CD4-positive, alpha-beta T cell (primary cell): ENCODE results near the gene CACNA2D3. TPM values are rescaled to one million over a fixed set of nuclear protein-coding genes. Genes with fewer than 3 reads are reported as not detected.

Experiments
- ATAC-seq: fragments of 200-7000 bp; cut with Tn5 transposase; one replicate; pipeline ENCODE4 v1.10.0; 2022; ENCODE audit warnings: mild to moderate bottlenecking; ENCODE audit not compliant: poor library complexity
- CTCF ChIA-PET: fragments of 350-600 bp; sonication (Branson Sonifier 250); formaldehyde crosslinking; loops from one replicate; lab custom pipeline; 2021; ENCODE audit warnings: antibody characterized with exemption, inconsistent platforms; lab: Charles Lee
- POLR2A ChIA-PET: fragments of 350-600 bp; sonication (Branson Sonifier 250); formaldehyde crosslinking; loops from one replicate; lab custom pipeline; 2021; ENCODE audit warnings: antibody characterized with exemption, inconsistent platforms; lab: Charles Lee
- DNase-seq, 14 experiments: peaks; one replicate each; pipeline ENCODE4 v3.0.0-alpha.2; 2013 to 2020; ENCODE audit warnings: mixed read lengths in 2 of 14
- H3K27ac ChIP-seq, 2 donors: one replicate each; pipeline versions ENCODE4 v1.5.1 to v1.7.0; 2013; ENCODE audit warnings: low read length in 2 of 2, low read depth in 1 of 2, mild to moderate bottlenecking in 1 of 2
- H3K27me3 ChIP-seq, 2 experiments: 1 replicate in 1 of 2; 2 replicates in 1 of 2; pipeline versions ENCODE4 v1.6.1 to v1.7.0; 2013; ENCODE audit warnings: low read length in 2 of 2, control low read depth in 1 of 2, mild to moderate bottlenecking in 1 of 2, moderate library complexity in 1 of 2; ENCODE audit not compliant: insufficient read depth in 2 of 2, control insufficient read depth in 1 of 2
- H3K36me3 ChIP-seq: one replicate; pipeline ENCODE4 v1.6.1; 2013; ENCODE audit warnings: low read length, control low read depth; ENCODE audit not compliant: insufficient read depth
- H3K4me1 ChIP-seq: one replicate; pipeline ENCODE4 v1.6.1; 2013; ENCODE audit warnings: low read length, control low read depth; ENCODE audit not compliant: insufficient read depth
- H3K4me3 ChIP-seq: one replicate; pipeline ENCODE4 v1.5.1; 2013; ENCODE audit warnings: mild to moderate bottlenecking, low read length, moderate library complexity
- H3K9me3 ChIP-seq, 2 experiments: 1 replicate in 1 of 2; 2 replicates in 1 of 2; pipeline versions ENCODE4 v1.6.1 to v1.7.0; 2013; ENCODE audit warnings: low read length in 2 of 2, mild to moderate bottlenecking in 2 of 2, control low read depth in 1 of 2, moderate library complexity in 1 of 2; ENCODE audit not compliant: control insufficient read depth in 1 of 2, insufficient read depth in 1 of 2
- H3K27ac Mint-ChIP-seq: one replicate; pipeline ENCODE4 v1.8.0; 2020; ENCODE audit warnings: mixed read lengths
- H3K27me3 Mint-ChIP-seq: one replicate; pipeline ENCODE4 v1.8.0; 2021; ENCODE audit warnings: mixed read lengths
- H3K36me3 Mint-ChIP-seq: one replicate; pipeline ENCODE4 v1.8.0; 2021; ENCODE audit warnings: low read depth, mixed read lengths
- H3K4me1 Mint-ChIP-seq: one replicate; pipeline ENCODE4 v1.8.0; 2021; ENCODE audit warnings: low read depth, mixed read lengths
- H3K4me3 Mint-ChIP-seq: one replicate; pipeline ENCODE4 v1.8.0; 2020; ENCODE audit warnings: mild to moderate bottlenecking, mixed read lengths
- H3K9me3 Mint-ChIP-seq: one replicate; pipeline ENCODE4 v1.8.0; 2020; ENCODE audit warnings: mixed read lengths
- CTCF ChIP-seq: fragments of 200-600 bp; IDR thresholded peaks from one replicate; pipeline ENCODE4 v1.8.0; 2022; ENCODE audit warnings: antibody characterized with exemption, mild to moderate bottlenecking
- intact Hi-C, 2 experiments: fragments of 100-400 bp; cut with DNase I in 1 of 2; cut with micrococcal nuclease in 1 of 2; formaldehyde crosslinking; loops; one replicate each; pipeline versions ENCODE4 v1.15.1 to v1.9.0; 2023 to 2025; cut with DNase I, micrococcal nuclease
- total RNA-seq, 174 experiments: library from RNA in 2 of 174; stranded (reverse) in 2 of 174; gene quantifications; one replicate each; pipeline ENCODE4 v1.2.3 and lab custom pipeline; 2021 to 2026

CACNA2D3 gene
- total RNA-seq, 2 experiments from 2014 or later, result 0.08 TPM; not detected in 1

GRCh38 chr3:55069950-55070349, 947.6 kb downstream of the CACNA2D3 start:
- CTCF ChIA-PET, result no interaction called here
- Histone ChIP-seq H3K9me3 (peaks cover 0 to 3% of the 10 kb centered on the region in 2 experiments), H3K27me3 (no peaks in the 10 kb centered on the region), H3K4me1 (no peaks in the 10 kb centered on the region), H3K27ac (no peak overlapping the region), H3K4me3 (no peak overlapping the region), H3K36me3 (no peaks in the 10 kb centered on the region)
- no peak overlapping the region for H3K4me3 Mint-ChIP-seq
- ATAC-seq (no peak), DNase-seq (no peak)
- no peak for TF ChIP-seq CTCF
- H3K4me1 Mint-ChIP-seq, result no peaks in the 10 kb centered on the region
- no peaks in the 10 kb centered on the region for H3K36me3 Mint-ChIP-seq
- POLR2A ChIA-PET, result no interaction called here
- no peaks in the 10 kb centered on the region for H3K27me3 Mint-ChIP-seq
- no peaks in the 10 kb centered on the region for H3K9me3 Mint-ChIP-seq
- intact Hi-C loops, result no loop called here
- no peak overlapping the region for H3K27ac Mint-ChIP-seq

- Histone ChIP-seq H3K36me3 (no peaks in the 10 kb centered on the region), H3K9me3 (no peaks in the 10 kb centered on the region), H3K27ac (no peak overlapping the region), H3K4me1 (no peaks in the 10 kb centered on the region), H3K27me3 (no peaks in the 10 kb centered on the region), H3K4me3 (no peak overlapping the region)
- Mint-ChIP-seq H3K27ac (no peak overlapping the region), H3K36me3 (no peaks in the 10 kb centered on the region), H3K4me3 (no peak overlapping the region), H3K4me1 (no peaks in the 10 kb centered on the region), H3K27me3 (no peaks in the 10 kb centered on the region), H3K9me3 (no peaks in the 10 kb centered on the region)
- intact Hi-C loops, result no loop called here
- DNase-seq (no peak), ATAC-seq (no peak)
- TF ChIP-seq CTCF, result no peak
- ChIA-PET POLR2A (no interaction called here), CTCF (no interaction called here)
These were observed 952.4 kb downstream of the CACNA2D3 start for GRCh38 chr3:55074796-55075195.

- CTCF ChIA-PET, result no interaction called here
- H3K4me3 ChIP-seq, result no peak overlapping the region
- POLR2A ChIA-PET, result no interaction called here
- TF ChIP-seq CTCF, result no peak
- no peaks in the 10 kb centered on the region for H3K4me1 ChIP-seq
- no peaks in the 10 kb centered on the region for H3K9me3 Mint-ChIP-seq
- no peaks in the 10 kb centered on the region for H3K27me3 ChIP-seq
- no peaks in the 10 kb centered on the region for H3K9me3 ChIP-seq
- H3K27ac ChIP-seq, result no peak overlapping the region
- H3K27me3 Mint-ChIP-seq, result no peaks in the 10 kb centered on the region
- no peak for ATAC-seq
- H3K36me3 ChIP-seq, result no peaks in the 10 kb centered on the region
- no peaks in the 10 kb centered on the region for H3K4me1 Mint-ChIP-seq
- no peaks in the 10 kb centered on the region for H3K36me3 Mint-ChIP-seq
- no peak overlapping the region for H3K27ac Mint-ChIP-seq
- H3K4me3 Mint-ChIP-seq, result no peak overlapping the region
- intact Hi-C loops, result no loop called here
- no peak for DNase-seq
These were observed 953.5 kb downstream of the CACNA2D3 start for GRCh38 chr3:55075846-55076245.
